Fibroblast of the aortic adventitia (primary cell): ENCODE results near the gene KRTAP2-3. TPM values are rescaled to one million over a fixed set of nuclear protein-coding genes. Genes with fewer than 3 reads are reported as not detected.
"Not testable (repeated sequence)": the region's sequence is repeated elsewhere in the genome, so short reads cannot be mapped to it uniquely, and the experiment has no call there.

Source experiments
- DNase-seq: peaks from one replicate; pipeline ENCODE4 v3.0.0-alpha.2; 2010; ENCODE audit warnings: low read depth
- H3K4me3 ChIP-seq: 2 replicates; pipeline ENCODE4 v1.5.1; 2011; ENCODE audit warnings: low read depth, mild to moderate bottlenecking, control low read depth, low read length, moderate library complexity
- total RNA-seq: library from RNA; depleted of rRNA; stranded (reverse); fragments of >200 nt; gene quantifications from 2 replicates; pipeline ENCODE4 v1.2.3, GENCODE V29; 2012; ENCODE audit warnings: low replicate concordance
- TF ChIP-seq, protein P1 (sequence below): IDR thresholded peaks from 2 replicates; pipeline ENCODE4 v1.5.1; 2011; ENCODE audit warnings: mild to moderate bottlenecking, low read length, control low read depth, inconsistent platforms; ENCODE audit not compliant: insufficient read depth

Gene KRTAP2-3, protein sequence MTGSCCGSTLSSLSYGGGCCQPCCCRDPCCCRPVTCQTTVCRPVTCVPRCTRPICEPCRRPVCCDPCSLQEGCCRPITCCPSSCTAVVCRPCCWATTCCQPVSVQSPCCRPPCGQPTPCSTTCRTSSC
- not detected in 2 replicates for total RNA-seq

DNA sequence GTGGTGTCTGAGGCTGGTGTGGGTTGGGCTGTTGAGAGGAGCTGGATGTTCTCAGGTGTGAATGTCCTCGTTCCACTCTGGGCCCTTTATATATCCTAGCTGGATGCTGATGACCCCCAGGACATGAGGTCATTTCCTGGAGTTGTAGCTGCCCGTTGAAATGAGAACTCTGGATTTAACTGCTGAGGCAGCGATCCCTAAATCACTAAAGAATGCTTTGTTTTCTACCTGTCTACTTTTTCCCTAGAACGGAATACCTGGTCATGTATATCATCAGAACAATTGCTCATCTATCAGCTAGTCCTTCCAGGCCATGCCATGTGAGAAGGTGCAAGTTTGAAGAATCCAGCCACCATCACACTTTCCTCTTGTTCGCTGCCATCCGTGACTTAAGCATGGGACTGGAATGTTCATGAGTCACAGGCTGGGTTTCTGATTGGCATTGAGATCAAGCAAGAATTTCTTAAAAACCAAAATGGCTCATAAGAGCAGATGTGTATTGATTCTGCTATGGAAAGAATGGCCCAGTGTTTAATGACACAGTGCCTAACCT is at the start of gene KRTAP2-3:
KRTAP2-3 (minus strand) TSS at position 63 of the 553 bp plus-strand sequence. CDS start 64 bp downstream, outside the sequence.
- TF ChIP-seq, protein P1, sequence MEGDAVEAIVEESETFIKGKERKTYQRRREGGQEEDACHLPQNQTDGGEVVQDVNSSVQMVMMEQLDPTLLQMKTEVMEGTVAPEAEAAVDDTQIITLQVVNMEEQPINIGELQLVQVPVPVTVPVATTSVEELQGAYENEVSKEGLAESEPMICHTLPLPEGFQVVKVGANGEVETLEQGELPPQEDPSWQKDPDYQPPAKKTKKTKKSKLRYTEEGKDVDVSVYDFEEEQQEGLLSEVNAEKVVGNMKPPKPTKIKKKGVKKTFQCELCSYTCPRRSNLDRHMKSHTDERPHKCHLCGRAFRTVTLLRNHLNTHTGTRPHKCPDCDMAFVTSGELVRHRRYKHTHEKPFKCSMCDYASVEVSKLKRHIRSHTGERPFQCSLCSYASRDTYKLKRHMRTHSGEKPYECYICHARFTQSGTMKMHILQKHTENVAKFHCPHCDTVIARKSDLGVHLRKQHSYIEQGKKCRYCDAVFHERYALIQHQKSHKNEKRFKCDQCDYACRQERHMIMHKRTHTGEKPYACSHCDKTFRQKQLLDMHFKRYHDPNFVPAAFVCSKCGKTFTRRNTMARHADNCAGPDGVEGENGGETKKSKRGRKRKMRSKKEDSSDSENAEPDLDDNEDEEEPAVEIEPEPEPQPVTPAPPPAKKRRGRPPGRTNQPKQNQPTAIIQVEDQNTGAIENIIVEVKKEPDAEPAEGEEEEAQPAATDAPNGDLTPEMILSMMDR, result no peak
- no peak within 1 kb of the TSS for H3K4me3 ChIP-seq
- DNase-seq, result peak; percentile 88

DNA sequence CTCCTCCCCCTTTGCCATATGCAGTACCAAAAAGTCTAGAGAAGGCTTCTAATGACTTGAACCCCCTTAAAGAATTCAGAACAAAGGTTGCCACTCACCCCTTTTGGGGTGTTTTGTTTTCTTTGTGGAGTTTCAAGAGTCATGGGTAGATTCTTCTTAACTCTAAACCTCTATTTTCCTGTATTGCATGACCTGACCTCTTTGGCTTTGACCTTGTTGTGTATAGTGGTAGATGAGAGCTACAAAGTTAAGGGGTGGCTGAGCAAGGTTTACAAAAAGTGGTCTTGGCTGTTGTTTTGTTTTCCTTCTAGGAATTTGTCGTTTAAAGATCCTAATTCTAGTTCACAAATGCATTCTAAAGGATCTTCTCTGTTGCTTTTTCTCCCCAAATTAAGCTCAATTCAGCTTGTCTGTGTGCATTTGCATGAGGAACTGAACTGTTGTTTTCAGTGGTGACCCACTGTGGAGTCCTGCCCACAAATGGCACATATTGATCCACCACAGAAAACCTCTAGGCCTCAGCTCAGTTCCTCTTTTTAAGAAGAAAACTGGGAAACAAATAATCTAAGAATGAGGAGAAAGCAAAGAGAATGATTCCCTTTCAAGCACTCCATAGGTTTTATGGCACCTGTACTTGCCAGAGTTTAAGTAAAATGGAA is 48.9 kb upstream of the KRTAP2-3 start:
- not testable (repeated sequence) for H3K4me3 ChIP-seq, DNase-seq

DNA sequence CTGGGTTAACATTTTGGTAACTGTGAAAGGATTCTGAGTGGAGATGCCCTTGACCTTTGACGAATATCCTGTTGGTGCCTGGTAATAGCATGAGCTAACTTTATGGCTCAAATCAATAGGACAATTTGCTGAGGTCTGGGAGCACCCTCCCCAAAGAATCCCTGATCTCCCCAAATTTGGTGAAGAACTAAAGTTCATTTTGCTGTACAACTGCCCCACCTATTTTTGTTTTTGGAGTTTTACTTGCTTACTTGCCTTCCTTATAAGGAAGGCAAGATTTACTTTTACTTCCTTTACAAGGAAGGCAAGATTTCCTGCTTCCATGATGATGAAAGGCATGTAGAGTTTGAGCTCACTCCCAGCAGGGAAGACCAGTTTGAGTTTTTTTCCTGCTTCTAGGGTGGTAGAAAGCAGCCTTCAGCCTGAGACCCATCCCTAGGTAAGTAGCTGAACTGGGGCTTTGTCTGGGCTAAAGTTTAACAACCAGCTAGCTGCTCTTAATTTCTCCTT is 48.1 kb upstream of the KRTAP2-3 start:
- peak; percentile 11 for DNase-seq
- H3K4me3 ChIP-seq, result no peak overlapping the region
- TF ChIP-seq, protein P1, result no peak

DNA sequence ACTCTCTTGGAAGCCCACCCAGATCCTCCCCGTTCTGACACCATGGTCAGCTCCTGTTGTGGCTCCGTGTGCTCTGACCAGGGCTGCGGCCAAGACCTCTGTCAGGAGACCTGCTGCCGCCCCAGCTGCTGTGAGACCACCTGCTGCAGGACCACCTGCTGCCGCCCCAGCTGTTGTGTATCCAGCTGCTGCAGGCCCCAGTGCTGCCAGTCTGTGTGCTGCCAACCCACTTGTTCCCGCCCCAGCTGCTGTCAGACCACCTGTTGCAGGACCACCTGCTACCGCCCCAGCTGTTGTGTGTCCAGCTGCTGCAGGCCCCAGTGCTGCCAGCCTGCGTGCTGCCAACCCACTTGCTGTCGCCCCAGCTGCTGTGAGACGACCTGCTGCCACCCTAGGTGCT is 45.4 kb upstream of the KRTAP2-3 start, which contains the start of gene KRTAP4-9:
KRTAP4-9 (plus strand) TSS at position 43 of the 400 bp plus-strand sequence; CDS start at position 43, 0 bp downstream.
- H3K4me3 ChIP-seq, DNase-seq: not testable (repeated sequence)

DNA sequence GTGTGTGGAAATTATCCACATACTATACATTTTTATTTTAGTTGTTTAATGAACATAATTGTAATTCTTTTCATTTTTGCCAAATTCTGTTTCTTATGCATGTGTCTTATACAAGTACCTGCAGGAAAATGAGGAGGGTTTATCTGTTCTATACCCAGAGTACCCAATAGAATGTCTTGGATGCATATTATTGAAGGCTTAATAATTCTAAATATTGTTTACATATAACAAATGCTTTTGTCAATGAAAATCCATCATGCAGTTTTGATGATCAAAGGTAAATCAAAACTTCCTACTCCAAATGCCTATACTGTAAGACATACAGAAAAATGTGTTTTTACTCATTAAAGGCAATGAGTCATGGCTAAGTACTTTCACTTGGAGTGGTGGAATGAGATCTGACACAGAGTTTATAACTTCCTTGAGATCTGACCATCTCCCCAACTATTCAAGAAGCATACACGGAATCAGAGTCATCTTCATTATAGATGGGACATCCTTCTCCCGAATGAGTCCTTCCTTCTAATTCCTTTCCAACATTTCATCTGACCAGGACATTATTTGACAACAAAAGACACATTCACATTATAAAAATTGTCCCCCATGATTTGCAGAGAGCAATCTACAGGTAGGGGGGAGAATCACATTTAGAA is 44.6 kb upstream of the KRTAP2-3 start:
- DNase-seq, H3K4me3 ChIP-seq: not testable (repeated sequence)

DNA sequence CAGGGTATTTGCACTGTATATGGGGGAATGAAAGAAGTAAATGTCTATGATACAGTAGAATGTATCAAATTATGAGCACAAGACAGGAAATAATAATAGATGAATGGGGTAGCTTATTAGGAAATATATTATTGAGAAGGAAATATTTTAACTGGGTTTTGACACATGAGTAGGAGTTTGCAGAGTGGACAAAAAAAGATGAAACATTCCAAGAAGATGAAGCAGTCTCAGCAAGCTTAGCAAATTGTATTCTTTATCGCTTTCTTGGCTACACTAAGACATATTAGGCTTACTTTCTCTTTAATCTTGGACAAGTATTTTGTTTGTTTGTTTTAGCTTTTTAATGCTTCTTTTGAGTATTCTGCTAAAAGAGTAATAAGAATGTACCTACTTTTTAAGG is 44.0 kb upstream of the KRTAP2-3 start:
- no peak overlapping the region for H3K4me3 ChIP-seq
- TF ChIP-seq, protein P1, result no peak
- no peak for DNase-seq

DNA sequence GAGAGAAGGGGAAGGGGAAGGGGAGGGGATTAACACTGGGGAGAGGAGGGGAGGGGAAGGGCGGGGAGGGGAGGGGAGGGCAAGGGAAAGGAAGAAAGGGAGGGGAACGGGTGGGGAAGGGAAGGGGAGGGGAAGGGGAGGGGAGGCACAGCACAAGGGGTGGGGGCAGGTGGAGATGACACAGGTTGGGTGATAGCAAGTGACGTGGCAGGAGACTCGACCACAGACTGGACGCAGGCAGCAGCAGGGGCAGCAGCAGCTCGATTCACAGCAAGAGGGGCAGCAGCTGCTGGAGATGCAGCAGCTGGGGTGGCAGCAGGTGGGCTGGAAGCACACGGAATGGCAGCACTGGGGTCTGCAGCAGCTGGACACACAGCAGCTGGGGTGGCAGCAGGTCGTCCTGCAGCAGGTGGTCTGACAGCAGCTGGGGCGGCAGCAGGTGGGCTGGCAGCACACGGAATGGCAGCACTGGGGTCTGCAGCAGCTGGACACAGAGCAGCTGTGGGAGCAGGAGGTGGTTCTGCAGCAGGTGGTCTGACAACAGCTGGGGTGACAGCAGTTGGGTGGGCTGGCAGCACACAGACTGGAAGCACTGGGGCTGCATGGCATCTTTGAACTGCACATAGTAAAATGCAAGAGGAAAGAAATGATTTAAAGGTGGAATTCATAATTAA is 41.8 kb upstream of the KRTAP2-3 start, which contains the start of gene KRTAP4-16:
KRTAP4-16 (minus strand) TSS at position 624 of the 674 bp plus-strand sequence; CDS start at position 624, 0 bp downstream.
- H3K4me3 ChIP-seq, result no peak within 1 kb of the TSS
- DNase-seq, result no peak
- TF ChIP-seq, protein P1, result no peak

DNA sequence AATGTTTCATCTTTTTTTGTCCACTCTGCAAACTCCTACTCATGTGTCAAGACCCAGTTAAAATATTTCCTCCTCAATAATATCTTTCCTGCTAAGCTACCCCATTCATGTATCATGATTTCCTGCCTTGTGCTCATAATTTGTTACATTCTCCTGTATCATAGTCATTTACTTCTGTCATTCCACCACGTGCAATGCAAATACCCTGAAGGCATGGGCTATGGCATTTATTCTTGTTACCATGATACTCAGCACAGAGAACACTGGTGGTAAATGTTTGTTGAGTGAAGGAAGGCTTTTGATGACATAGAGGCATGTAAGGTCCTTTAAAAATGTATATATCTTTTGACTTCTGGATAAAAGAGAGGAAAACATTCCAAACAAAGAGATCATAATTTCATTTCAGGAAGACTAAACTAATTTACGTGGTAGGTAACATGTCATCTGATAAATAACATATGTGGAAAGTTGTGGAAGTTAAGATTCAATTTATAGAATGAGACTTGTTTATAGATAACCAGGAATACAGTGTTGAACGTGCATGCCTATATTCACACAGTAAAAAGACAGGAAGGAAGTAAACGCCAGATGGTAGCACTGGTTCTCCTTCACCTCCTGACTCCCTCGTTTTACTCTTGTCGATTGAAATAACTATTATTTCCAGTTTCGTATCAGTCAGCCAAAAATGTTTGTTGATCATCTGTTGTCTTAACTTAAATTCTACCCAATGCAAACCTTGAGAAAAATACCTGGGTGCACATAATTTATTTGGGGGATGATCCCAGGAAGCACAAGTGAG is 40.0 kb upstream of the KRTAP2-3 start:
- DNase-seq, result peak; percentile 28
- H3K4me3 ChIP-seq, result not testable (repeated sequence)
